GM12864 (cell line): Measurements from ENCODE around the gene TMEM45A.

Experiments used
- DNase-seq: peaks from one replicate; pipeline ENCODE4 v3.0.0-alpha.2; 2011; ENCODE audit warnings: low read depth
- H3K4me3 ChIP-seq: 2 replicates; pipeline ENCODE4 v1.5.1; 2011; ENCODE audit warnings: mild to moderate bottlenecking, low read depth, low read length, control low read depth
- CTCF ChIP-seq: IDR thresholded peaks from 2 replicates; pipeline ENCODE4 v1.5.1; 2011; ENCODE audit warnings: low read depth, mild to moderate bottlenecking, moderate library complexity, low read length, control low read depth, inconsistent platforms; ENCODE audit errors: missing control alignments

Gene TMEM45A

GRCh38 chr3:100600181-100601042 is 108.0 kb downstream of the TMEM45A start:
- no peak for DNase-seq
- no peak for TF ChIP-seq CTCF
- no peak overlapping the region for H3K4me3 ChIP-seq

- no peak for DNase-seq
- no peak for TF ChIP-seq CTCF
- H3K4me3 ChIP-seq = peak overlapping the region; percentile 13; the same call in 1 of the 2 replicates
Observed at GRCh38 chr3:100602506-100603444, 110.4 kb downstream of the TMEM45A start.

GRCh38 chr3:100603469-100603868 is 111.0 kb downstream of the TMEM45A start:
- H3K4me3 ChIP-seq = peak overlapping the region; percentile 13; the same call in 1 of the 2 replicates
- peak; percentile 49 for TF ChIP-seq CTCF
- no peak for DNase-seq

GRCh38 chr3:100605358-100605757 is 112.9 kb downstream of the TMEM45A start:
- no peak for DNase-seq
- no peak overlapping the region for H3K4me3 ChIP-seq
- TF ChIP-seq CTCF = no peak

- peak; percentile 20 for TF ChIP-seq CTCF
- DNase-seq = no peak
- no peak overlapping the region for H3K4me3 ChIP-seq
Observed at GRCh38 chr3:100606894-100607512, 114.6 kb downstream of the TMEM45A start.

- no peak for DNase-seq
- no peak for TF ChIP-seq CTCF
- H3K4me3 ChIP-seq = no peak within 1 kb of the TSS
Observed at GRCh38 chr3:100609305-100609704, 116.9 kb downstream of the TMEM45A start, which contains the start of gene ADGRG7. ADGRG7 (plus strand) TSS chr3:100609601; CDS start chr3:100609857, 256 bp downstream.
